Tibial nerve (tissue), 3 donors: ENCODE data around the gene PYCR2.

Experiments used
- CTCF ChIP-seq, 5 experiments: fragments of 200-600 bp in 3 of 5; fragments of 450-650 bp in 2 of 5; sonication (generic) in 3 of 5; IDR thresholded peaks; one replicate each; pipeline ENCODE4 v1.5.1; 2016 to 2019; ENCODE audit warnings: antibody characterized with exemption in 5 of 5, mild to moderate bottlenecking in 3 of 5, moderate library complexity in 2 of 5
- POLR2A ChIP-seq, 2 donors: fragments of 450-650 bp; IDR thresholded peaks; one replicate each; pipeline ENCODE4 v1.6.1; 2017; ENCODE audit warnings: antibody characterized with exemption in 2 of 2, mild to moderate bottlenecking in 2 of 2, moderate library complexity in 2 of 2

DNA sequence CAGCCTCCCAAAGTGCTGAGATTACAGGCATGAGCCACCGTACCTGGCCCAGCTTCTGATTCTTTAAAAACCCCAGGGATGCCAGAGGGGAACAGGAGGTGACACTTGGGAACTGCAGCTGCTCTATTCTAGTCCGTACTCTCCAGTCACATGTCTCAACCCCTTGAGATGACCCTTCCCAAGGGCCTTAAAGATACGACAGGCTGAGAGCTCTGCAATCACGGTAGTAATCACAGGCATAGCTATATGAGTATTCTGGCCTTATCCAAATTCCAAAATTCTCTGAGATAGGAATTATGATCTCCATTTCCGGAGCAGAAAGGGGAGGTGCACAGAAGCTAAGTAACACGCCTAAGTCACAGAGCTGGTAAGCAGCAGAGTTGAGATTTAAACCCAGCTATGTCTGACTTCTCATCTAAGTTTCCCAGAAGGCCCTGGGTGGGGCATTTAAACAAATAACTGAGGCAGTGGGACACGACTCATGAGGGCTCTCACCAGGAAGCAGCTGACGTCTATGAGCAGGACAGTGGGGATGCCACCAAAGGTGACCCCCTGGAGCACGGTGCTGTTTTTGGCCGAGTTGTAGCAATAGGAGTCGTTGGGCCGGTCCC is 47.0 kb downstream of the PYCR2 start:
- TF ChIP-seq CTCF (IDR thresholded peaks at IDR 0.05) = no peak
- TF ChIP-seq POLR2A (IDR thresholded peaks at IDR 0.05) = no peak
